ENCODE measurements around the gene PCDH9. TPM values are rescaled to one million over a fixed set of nuclear protein-coding genes. Genes with fewer than 3 reads are reported as not detected.

The PCDH9 gene
- total and polyA plus RNA-seq, 2 of the 4 experiments (the other 2 are of a cell fraction): 2.2 to 10.2 TPM

- WGBS, 2 experiments (ENCODE audit: extremely low coverage in 2 of 2, insufficient read length in 1 of 2): no CpG with 5 or more reads among the region's 1 CpG
- CTCF ChIA-PET: no interaction called here
Observed at GRCh38 chr13:67094078-67094477, 136.1 kb downstream of the PCDH9 start.

More at GRCh38 chr13:67094078-67094477, 136.1 kb downstream of the PCDH9 start:
- Histone ChIP-seq H2AK9ac (replicated peaks; ENCODE audit: low read depth, low read length, poor library complexity) (no peak overlapping the region), H4K8ac (ENCODE audit: low read depth in 2 of 2, low read length in 2 of 2) (no peak overlapping the region), H2BK15ac (ENCODE audit: low read depth, low read length) (no peak overlapping the region), H3K27ac (ENCODE audit: insufficient read depth, low read length) (no peak overlapping the region), H3K23ac (ENCODE audit: low read depth, low read length) (no peak overlapping the region), H2BK120ac (ENCODE audit: low read depth, low read length) (no peak overlapping the region), H2AFZ (replicated peaks; ENCODE audit: low read length, poor library complexity) (no peak overlapping the region), H3K4me2 (ENCODE audit: low read depth, low read length) (no peak overlapping the region), H4K91ac (ENCODE audit: insufficient read depth, low read depth, low read length) (no peak overlapping the region), H3K27me3 (ENCODE audit: control insufficient read depth, insufficient read depth, low read length) (no peaks in the 10 kb centered on the region), H3K36me3 (ENCODE audit: control insufficient read depth, insufficient read depth, low read length) (no peaks in the 10 kb centered on the region), H2BK5ac (ENCODE audit: low read depth, low read length, poor library complexity, severe bottlenecking) (no peak overlapping the region), H3K79me1 (ENCODE audit: low read depth in 1 of 2, low read length in 2 of 2) (no peaks in the 10 kb centered on the region), H2AK5ac (ENCODE audit: low read depth, low read length) (no peak overlapping the region), H3K4me3 (ENCODE audit: insufficient read depth, low read depth, low read length) (no peak overlapping the region), H4K20me1 (ENCODE audit: insufficient read depth, low read length) (no peaks in the 10 kb centered on the region), H3K4ac (ENCODE audit: low read depth, low read length) (no peak overlapping the region), H3K14ac (replicated peaks; ENCODE audit: low read depth, low read length) (no peak overlapping the region), H3K9me3 (ENCODE audit: control insufficient read depth, insufficient read depth, low read length) (no peaks in the 10 kb centered on the region), H3K18ac (ENCODE audit: low read depth, low read length) (no peak overlapping the region), H2BK20ac (ENCODE audit: low read depth, low read length) (no peak overlapping the region), H3K4me1 (ENCODE audit: control insufficient read depth, insufficient read depth, low read length) (no peaks in the 10 kb centered on the region), H3K9me1 (ENCODE audit: insufficient read depth, low read length) (no peaks in the 10 kb centered on the region), H4K5ac (ENCODE audit: low read depth, low read length) (no peak overlapping the region), H3K56ac (ENCODE audit: extremely low read depth, insufficient read depth, low read length) (no peak overlapping the region), H3K9ac (ENCODE audit: low read depth, low read length) (no peak overlapping the region)
- POLR2A ChIA-PET (ENCODE audit: unreplicated experiment): no interaction called here
- TF ChIP-seq CHD1 (IDR thresholded peaks at IDR 0.05; ENCODE audit: low read depth, low read length) (no peak), RAD21 (IDR thresholded peaks at IDR 0.05; ENCODE audit: low read length) (no peak), RCOR1 (IDR thresholded peaks at IDR 0.05; ENCODE audit: insufficient replicate concordance, low read length) (no peak), MAFK (IDR thresholded peaks at IDR 0.05; ENCODE audit: low read depth, low read length) (no peak)
- dilution Hi-C loops (cut with HindIII; ENCODE audit: low sequenced_read_pairs, unreplicated experiment): no loop called here
- ATAC-seq (ENCODE audit: low read depth) (no peak), DNase-seq (no peak)
- in situ Hi-C loops (cut with MboI; ENCODE audit: low sequenced_read_pairs): no loop called here
- intact Hi-C loops (cut with micrococcal nuclease): no loop called here
- no TSS peak for BruUV-seq (replicated peaks)

All from IMR-90 (cell line).